Hematopoietic multipotent progenitor cell treated with erythropoietin and hydrocortisone succinate and interleukin-3 and kit ligand, for 15 days (in vitro differentiated cells): ENCODE data around the gene NSUN4.
A peak's percentile ranks its signal among the peaks of the same experiment; 100 is the strongest.
"Not testable (repeated sequence)": the region's sequence is repeated elsewhere in the genome, so short reads cannot be mapped to it uniquely, and the experiment has no call there.

Experiments used
- DNase-seq: peaks from one replicate; pipeline ENCODE4 v3.0.0-alpha.2; 2015; ENCODE audit warnings: low spot score

The NSUN4 gene

DNA sequence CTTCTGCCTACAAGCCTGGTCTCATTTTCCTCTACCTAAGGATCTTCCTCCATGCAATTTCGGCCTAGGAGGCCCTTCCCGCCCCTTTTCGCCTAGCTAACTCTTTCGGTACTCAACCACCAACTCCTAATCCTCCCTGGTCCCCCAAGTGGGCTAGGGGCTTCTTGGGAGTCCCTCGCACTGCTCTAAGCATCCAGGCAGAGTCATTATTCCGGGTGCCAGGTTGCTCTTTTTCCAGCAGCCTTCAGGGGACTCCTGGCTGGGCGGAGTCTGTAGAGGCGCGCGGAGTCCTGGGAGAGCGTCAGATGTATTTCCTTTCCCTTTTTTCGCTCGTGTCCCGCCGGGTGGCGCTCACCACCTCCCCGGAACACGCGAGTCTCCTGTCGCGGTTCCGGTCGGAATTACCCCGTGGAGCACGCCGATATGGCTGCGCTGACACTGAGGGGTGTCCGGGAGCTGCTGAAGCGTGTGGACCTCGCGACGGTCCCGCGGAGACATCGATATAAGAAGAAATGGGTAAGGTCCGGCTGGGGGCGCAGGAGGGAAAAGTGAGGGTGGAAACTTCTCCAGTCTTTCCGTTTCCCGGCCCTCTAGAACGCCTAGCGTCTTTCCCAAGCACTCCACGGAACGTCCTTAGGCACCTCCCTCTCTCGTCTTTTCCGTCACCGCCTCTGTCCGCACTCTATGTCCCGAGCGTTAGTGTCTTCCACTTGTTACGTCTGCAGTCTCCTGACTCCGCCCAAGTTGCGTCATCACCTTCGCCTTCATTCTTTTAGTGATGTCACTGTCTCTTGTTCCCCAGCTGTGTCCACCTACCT lies at the start of gene NSUN4:
Gene NSUN4, plus strand, starts transcription at position 404 of the 818 bp plus-strand sequence. Its CDS starts 20 bp downstream, at position 424.
- peak; percentile 84 for DNase-seq

DNA sequence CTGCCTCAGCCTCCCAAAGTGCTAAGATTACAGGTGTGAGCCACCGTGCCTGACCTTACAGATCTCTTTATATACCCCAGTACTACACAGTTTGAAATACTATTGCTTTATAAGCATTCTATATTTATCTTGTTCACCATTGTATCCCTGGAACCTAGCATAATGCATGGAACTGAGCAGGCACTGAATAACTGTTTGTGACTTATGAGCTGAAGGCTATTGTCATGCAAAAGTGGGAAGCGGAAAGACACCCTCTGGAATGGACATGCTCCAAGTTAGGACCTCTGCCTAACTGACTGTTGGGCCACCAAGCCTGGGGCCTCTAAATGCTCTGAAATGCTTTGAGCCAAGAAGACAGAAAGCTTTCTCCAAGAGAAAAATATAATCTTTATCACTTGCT lies 45.3 kb upstream of the NSUN4 start:
- DNase-seq: no peak

DNA sequence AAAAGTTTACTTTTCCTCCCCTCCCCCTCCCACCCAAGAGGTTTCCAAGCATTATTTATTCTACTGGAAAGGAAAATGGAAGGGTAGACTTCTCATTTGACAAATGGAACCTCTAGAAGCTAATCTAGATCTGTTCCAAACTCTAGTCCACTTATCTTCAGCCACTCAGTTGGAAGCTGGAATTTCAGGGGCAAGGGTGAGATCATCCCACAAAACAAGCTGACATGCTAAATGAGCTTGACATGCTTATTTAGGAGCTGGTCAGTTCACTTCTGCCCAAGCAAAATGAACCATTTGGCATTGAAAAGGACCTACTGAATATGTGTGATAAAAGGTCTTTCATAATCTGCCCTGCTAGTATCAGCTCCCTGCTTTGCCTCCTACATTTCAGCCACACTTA lies 42.2 kb upstream of the NSUN4 start:
- no peak for DNase-seq

DNA sequence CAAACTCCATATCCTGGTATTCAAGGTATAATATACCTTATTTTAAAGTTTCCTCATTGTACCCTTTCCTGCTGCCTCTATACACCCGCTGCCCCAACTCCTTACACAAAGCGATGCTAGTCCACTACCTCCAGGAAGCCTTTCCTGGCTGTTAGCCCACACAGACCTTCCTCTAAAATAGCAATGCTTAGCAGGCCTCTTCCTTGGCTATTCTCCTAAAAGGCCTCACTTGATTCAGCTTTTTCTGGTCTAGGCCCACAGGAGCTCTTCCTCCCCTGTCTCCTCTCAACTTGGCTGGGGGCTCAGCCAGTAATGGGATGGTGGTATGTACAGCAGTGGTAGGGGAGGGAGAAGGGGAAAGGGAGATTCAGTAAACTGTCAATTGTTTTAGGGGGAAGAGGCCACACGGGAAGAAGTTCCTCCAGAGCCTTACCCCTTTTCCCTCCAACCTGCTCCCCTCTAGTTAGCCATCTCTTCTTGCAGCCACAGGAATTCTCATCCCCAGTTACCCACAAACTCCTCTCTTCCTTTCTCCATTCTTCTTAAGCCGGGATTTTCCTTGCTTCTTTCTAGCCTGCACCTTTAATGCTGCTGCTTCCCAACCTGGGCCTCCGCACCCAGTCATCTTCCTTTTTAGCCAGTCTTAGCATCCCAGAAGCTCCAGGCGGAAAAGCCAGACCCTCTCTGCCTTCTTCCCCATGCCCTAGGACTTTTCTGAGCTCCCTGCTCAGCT lies 39.8 kb upstream of the NSUN4 start:
- no peak for DNase-seq

DNA sequence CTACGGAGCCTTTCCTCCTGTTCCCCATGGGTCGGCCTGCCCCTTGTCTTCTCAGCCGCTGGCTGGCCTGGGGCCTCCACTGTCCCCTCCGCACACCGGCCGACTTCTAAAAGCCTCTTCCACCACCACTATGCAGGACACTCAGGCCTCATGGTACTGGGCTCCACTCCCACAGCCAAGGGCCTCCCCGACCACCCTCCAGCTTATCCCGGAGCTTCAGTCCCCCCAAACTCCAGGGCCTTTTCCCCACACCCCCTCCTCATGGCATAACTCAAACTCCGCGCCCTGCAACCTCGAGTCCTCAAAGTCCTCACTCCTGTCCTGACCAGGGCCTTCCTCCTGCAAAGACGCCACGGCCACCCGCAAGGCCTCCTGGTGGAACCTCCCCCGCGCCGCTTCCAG lies 39.2 kb upstream of the NSUN4 start:
- DNase-seq: no peak

DNA sequence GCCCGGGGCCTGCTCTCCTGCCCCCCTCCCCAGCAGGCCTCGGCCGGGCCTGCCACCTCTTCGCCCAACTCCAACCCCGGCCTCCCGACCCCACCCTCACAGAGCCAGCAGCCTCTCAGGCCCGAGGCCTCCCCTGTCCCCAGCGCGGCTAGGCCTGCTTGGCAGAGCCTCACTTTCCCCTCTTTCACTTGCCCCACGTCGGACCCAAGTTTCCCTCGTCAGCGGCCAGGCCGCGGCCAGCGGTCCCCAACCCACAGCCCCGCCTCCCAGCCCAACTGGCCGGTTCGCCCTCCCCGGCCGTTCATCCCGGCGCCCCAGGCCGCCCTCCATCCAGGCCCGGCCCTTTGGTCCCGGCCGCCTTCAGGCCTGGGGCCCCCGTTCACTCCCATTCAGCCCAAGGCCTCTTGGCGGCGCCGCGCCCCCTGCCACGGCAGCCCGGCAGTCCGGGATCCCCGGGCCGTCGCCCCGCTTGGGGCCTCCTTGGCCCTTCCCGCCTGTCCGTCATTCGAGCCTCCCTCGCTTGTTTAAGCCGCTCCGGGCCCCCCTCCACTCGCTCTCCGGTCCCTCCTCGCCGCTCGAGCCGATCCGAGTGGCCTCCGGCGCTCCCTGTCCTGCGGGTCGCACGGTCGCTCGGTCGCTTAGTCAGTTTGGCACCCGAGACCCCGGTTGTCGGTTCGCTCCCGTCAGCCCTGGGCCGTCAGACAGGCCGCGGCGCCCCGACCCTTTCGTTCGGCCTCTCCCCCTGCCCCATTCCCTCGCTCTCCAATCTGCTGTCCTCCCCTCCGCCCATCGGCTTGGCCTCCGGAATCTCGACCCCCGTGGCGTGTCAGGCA lies 38.6 kb upstream of the NSUN4 start:
- DNase-seq: peak; percentile 49

DNA sequence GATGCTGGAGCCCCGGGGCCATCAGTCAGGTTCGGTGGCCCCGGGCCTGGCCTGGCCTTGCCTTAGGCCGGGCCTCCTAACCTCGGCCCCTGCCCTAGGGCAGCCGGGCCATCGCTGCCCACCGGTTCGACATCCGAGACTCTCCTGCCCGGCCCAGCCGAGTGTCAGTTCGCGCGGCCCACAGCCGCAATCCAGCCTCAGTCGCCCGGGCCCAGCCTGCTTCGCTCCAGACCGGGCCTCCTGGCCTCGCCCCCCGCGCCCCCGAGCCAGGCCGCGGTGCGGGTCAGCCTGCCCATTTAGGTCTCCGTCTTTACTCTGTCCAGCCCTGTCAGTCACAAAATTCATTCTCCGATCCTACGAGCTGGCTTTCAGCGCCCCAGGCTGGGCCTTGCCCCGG lies 38.0 kb upstream of the NSUN4 start:
- no peak for DNase-seq

DNA sequence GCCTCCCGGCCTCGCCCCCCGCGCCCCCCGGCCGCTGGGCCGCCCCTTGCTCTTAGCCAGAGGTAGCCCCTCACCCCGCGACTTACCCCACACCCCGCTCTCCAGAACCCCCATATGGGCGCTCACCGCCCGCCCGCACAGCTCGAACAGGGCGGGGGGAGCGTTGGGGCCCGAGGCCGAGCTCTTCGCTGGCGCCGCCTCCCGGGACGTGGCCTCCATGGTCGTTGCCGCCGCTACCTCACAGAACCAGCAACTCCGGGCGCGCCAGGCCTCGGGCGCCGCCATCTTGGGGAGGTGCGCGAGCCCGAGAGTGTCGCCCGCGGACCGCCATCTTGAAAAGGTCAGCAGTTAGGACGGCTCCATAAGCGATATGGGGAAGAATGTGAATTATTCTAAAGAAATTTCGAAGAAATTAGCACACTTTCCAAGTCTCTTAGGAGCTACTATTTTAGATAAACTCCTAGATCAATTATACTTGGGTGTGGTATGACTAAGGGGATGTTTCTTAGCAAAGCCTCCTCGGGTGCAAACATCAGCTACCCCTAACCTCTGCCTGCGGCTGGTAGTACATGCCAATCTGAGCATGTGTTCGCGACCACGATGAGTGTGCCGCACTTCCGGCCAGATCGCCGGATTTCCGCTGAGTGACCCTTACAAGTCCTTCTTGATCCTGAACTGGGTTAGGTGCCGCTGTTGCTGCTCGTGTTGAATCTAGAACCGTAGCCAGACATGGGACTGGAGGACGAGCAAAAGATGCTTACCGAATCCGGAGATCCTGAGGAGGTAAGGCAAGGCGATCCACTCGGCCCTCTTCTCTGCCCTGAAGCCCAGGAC lies 37.4 kb upstream of the NSUN4 start, which contains the start of the genes LRRC41 and UQCRH:
Gene LRRC41, minus strand, starts transcription at position 579 of the 834 bp plus-strand sequence. Its CDS starts 294 bp downstream, at position 285.
Gene UQCRH, plus strand, starts transcription at position 661 of the 834 bp plus-strand sequence. Its CDS starts 69 bp downstream, at position 730.
- DNase-seq: peak; percentile 95

DNA sequence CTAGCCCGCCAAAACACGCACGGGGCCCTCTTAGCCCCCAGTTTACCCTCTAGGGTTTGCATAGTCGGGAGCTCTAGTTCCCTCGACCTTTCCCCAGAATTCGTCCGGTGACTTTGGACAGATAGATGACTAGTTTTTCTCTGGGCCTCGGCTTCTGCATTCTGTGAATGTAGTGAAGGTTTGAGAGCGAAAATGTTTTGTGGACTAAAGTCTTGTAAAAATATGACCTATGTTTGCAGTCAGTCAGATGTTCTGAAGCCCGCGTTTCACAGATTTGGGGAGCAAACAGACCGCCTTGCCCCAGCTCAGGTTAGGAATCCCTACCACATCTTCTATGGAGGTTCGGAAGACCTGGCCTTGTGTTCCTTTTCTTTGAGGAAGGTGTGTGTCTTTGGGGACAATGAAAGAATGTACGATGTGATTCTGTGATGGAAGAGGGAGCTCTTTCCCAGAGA lies 36.7 kb upstream of the NSUN4 start:
- DNase-seq: no peak

DNA sequence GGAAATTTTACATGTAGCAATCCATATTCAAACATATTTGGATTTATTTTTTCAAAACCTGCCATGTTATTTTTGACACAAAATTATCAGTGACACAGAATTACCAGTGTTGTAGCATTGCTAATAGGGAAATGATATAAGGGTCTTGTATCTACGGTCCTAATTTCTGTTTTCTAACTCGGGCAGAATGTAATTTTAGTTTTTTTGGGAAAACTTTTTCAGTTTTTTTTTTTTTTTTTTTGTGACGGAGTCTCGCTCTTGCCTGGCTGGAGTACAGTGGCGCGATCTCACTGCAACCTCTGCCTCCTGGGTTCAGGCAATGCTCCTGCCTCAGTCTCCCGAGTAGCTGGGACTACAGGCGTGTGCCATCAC lies 34.5 kb upstream of the NSUN4 start:
- DNase-seq: no peak

DNA sequence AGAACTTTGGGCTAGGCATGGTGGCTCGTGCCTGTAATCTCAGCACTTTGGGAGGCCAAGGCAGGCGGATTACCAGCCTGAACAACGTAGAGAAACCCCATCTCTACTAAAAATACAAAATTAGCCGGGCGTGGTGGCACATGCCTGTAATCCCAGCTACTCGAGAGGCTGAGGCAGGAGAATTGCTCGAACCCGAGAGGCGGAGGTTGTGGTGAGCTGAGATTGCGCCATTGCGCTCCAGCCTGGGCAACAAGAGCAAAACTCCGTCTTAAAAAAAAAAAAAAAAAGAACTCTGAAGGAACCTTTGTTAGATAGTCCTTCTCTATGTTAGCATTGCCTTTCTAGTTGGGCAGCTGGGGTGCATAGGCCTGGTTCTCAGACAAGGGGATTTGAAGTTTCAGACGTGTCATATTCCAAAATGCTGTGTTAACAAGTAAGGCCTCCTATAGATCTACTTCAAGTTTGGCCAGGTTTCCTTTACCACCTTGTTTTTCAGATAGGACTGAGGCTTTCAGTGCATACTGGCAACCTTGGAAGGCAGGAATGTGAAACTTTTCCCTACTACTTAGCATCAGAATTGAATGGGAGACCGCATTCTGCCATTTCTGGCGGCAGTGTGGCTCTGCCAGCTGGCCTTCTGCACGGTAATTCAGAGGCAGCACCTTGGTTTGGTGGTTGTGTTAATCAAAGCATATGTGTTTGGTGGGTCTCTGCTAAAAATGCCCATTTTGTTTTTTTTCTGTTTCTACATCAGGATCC lies 31.0 kb upstream of the NSUN4 start:
- no peak for DNase-seq

DNA sequence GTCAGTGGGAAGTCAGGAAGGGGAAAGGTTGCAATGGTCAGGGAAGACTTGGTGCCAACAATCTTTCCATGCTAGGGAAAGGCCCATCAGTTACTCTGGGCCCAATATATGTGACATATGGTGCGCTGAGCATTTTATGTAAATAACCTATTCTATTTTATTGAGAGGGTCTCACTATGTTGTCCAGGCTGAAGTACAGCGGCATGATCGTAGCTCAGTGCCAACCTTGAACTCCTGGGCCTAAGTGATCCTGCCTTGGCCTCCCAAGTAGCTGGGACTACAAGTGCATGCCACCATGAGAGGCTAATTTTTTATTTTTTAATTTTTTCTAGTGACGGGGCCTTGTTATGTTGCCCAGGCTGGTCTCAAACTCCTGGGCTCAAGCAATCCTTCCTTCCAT lies 30.3 kb upstream of the NSUN4 start:
- DNase-seq: no peak

DNA sequence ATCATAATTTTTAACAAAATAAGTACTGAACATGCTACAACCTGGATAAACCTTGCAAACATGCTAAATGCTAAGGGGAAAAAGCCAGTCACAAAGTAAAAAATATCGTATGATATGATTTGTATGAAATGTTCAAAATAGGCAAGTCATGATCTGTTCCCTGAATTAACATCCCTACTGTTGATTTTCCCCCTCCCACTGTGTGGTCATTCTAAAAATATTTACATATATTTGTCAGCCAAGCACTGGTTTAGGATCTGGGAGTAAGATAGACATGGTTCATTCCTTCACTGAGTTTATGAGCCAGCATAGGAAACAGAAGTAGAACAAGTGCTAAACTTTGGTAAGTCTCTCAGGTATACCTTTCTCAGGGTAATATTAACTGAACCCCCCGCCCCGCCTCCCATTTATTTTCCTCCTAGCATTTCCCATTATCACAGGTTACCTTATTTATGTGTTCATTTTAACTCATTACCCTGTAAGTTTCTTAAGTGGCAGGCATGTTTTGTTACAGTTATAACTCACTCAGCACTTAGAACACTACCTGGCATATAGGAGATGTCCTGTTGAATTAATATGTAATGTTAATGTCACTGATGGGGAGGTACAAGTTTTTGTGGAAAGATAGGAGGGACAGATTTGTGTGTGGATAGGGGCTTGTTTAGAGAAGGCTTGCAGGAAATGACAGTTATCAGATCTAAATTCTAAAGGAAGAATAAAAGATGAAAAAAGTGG lies 24.8 kb upstream of the NSUN4 start:
- DNase-seq: no peak

DNA sequence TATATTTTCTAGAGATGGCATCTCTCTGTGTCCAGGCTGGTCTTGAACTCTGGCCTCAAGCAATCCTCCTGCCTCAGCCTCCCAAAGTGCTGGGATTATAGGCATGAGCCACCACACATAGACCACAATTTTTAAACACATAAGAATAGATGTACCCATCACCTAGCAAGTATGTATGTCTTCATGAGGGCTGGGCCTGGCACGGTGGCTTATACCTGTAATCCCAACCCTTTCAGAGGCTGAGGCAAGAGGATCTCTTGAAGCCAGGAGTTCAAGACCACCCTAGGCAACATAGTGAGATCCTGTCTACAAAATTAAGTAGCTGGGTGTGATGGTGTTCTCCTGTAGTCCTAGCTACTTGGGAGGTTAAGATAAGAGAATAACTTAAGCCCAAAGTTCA lies 23.3 kb upstream of the NSUN4 start:
- DNase-seq: no peak

DNA sequence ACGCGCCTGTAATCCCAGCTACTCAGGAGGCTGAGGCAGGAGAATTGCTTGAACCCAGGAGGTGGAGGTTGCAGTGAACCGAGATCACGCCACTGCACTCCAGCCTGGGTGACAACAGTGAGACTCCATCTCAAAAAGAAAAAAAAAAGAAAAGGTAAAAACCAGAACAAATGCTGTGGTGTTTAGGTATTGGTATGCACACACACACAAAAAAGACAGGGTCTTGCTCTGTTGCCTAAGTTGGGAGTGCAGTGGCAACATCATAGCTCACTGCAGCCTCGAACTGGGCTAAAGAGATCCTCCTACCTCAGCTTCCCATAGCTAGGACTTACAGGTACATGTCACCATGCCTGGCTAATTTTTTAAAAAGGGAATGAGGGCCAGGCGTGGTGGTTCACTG lies 21.3 kb upstream of the NSUN4 start:
- DNase-seq: not testable (repeated sequence)

DNA sequence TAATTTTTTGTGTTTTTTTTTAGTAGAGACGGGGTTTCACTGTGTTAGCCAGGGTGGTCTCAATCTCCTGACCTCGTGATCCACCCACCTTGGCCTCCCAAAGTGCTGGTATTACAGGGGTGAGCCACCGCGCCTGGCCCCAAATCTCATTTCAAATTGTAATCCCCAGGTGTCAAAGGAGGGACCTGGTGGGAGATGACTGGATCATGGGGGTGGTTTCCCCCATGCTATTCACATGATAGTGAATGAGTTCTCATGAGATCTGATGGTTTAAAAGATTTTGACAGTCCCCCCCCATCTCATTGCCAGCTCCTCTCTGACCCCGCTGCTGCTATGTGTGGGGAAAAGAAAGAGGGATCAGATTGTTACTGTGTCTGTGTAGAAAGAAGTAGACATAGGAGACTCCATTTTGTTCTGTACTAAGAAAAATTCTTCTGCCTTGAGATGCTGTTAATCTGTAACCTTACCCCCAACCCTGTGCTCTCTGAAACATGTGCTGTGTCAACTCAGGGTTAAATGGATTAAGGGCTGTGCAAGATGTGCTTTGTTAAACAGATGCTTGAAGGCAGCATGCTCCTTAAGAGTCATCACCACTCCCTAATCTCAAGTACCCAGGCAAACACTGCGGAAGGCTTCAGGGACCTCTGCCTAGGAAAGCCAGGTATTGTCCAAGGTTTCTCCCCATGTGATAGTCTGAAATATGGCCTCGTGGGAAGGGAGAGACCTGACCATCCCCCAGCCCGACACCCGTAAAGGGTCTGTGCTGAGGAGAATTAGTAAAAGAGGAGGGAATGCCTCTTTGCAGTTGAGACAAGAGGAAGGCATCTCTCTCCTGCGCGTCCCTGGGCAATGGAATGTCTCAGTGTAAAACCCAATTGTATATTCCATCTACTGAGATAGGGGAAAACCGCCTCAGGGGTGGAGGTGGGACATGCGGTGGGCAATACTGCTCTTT lies 20.4 kb upstream of the NSUN4 start:
- not testable (repeated sequence) for DNase-seq

DNA sequence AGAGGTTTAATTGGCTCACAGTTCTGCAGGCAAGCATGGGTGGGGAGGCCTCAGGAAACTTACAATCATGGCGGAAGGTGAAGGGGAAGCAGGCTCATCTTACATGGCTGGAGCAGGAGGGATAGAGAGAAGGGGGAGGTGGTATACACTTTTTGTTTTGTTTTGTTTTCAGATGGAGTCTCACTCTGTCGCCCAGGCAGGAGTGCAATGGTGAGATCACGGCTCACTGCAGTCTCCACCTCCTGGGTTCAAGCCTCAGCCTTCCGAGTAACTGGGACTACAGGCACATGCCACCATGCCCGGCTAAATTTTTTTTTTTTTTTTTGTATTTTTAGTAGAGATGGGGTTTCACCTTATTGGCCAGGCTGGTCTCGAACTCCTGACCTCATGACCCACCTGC lies 18.4 kb upstream of the NSUN4 start:
- DNase-seq: not testable (repeated sequence)

DNA sequence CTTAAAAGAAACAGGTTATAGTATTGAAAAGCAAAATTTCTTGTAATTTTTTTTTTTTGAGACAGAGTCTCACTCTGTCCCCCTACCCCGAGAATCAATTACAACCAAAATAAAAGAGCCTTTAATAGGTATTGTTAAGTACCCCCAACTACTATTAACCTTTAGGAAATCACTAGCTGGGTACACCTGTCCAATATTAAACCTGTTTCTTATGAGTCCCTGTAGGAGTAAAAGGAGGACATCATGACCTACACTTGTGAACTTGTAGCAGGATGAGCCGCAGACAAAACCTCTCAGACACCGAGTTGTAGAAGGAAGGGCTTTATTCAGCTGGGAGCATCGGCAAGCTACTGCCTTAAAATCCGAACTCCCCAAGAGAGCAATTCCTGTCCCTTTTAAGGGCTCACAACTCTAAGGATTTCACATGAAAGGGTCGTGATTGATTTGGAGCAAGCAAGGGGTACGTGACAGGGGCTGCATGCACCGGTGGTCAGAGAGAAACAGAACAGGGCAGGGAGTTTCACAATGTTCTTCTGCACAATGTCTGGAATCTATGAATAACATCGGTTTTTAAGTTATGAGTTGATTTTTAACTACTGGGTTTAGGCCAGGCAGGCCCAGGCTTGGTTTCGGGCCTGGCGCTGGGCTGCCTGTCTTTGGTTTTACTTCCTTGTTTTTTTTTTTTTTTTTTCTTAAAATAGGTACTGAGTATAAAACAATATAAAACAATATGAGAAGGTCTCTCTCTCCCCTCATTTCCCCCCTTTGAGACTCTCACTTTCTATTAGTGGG lies 15.1 kb upstream of the NSUN4 start:
- DNase-seq: not testable (repeated sequence)
